B cell (primary cell): Measurements from ENCODE around the gene GPR78. TPM values are rescaled to one million over a fixed set of nuclear protein-coding genes. Genes with fewer than 3 reads are reported as not detected.

Experiments used
- ATAC-seq: fragments of 200-7000 bp; cut with Tn5 transposase; one replicate; pipeline ENCODE4 v1.10.0; 2021; ENCODE audit warnings: low read depth, mild to moderate bottlenecking, moderate number of reproducible peaks, moderate library complexity
- CTCF ChIA-PET: fragments of 350-600 bp; sonication (Branson Sonifier 250); formaldehyde crosslinking; loops from one replicate; lab custom pipeline; 2021; ENCODE audit warnings: antibody characterized with exemption, inconsistent platforms; lab: Charles Lee
- POLR2A ChIA-PET: fragments of 350-600 bp; sonication (Branson Sonifier 250); formaldehyde crosslinking; loops from one replicate; lab custom pipeline; 2021; ENCODE audit warnings: antibody characterized with exemption; lab: Charles Lee
- DNase-seq: peaks from one replicate; pipeline ENCODE4 v3.0.0; 2013
- H2AFZ ChIP-seq: 2 replicates; pipeline ENCODE4 v1.6.1; 2012; ENCODE audit warnings: mild to moderate bottlenecking, low read depth, low read length; ENCODE audit not compliant: insufficient read depth, poor library complexity, severe bottlenecking
- H3K27ac ChIP-seq, 2 donors: 1 replicate in 1 of 2; 2 replicates in 1 of 2; pipeline ENCODE4 v1.5.1; 2012 to 2013; ENCODE audit warnings: low read length in 2 of 2, mild to moderate bottlenecking in 2 of 2, moderate library complexity in 1 of 2
- H3K27me3 ChIP-seq, 4 experiments: fragments of 200-600 bp in 1 of 4; sonication (generic) in 1 of 4; replicated peaks in 1 of 4; 1 replicate in 2 of 4; 2 replicates in 2 of 4; pipeline versions ENCODE4 v1.6.1 to v1.7.0; 2013 to 2016; ENCODE audit warnings: low read length in 3 of 4, mild to moderate bottlenecking in 2 of 4, mixed read lengths in 1 of 4, moderate library complexity in 1 of 4; ENCODE audit not compliant: insufficient read depth in 4 of 4, control insufficient read depth in 3 of 4; ENCODE audit errors: control extremely low read depth in 1 of 4
- H3K36me3 ChIP-seq, 2 experiments: replicated peaks in 1 of 2; 1 replicate in 1 of 2; 2 replicates in 1 of 2; pipeline versions ENCODE4 v1.6.1 to v1.7.1; 2013; ENCODE audit warnings: low read length in 1 of 2; ENCODE audit not compliant: insufficient read depth in 2 of 2, control insufficient read depth in 1 of 2; ENCODE audit errors: control extremely low read depth in 1 of 2, extremely low read depth in 1 of 2
- H3K4me1 ChIP-seq, 2 donors: fragments of 200-600 bp in 1 of 2; sonication (generic) in 1 of 2; 1 replicate in 1 of 2; 2 replicates in 1 of 2; pipeline versions ENCODE4 v1.5.1 to v1.6.1; 2013 to 2017; ENCODE audit warnings: low read length in 2 of 2; ENCODE audit not compliant: control insufficient read depth in 2 of 2, insufficient read depth in 2 of 2
- H3K4me2 ChIP-seq: replicated peaks from 2 replicates; pipeline ENCODE3; 2012; ENCODE audit warnings: mild to moderate bottlenecking, low read depth, low read length; ENCODE audit not compliant: poor library complexity, severe bottlenecking
- H3K4me3 ChIP-seq, 5 experiments: fragments of 200-600 bp in 1 of 5; sonication (generic) in 1 of 5; 1 replicate in 3 of 5; 2 replicates in 2 of 5; pipeline versions ENCODE4 v1.5.1 to v1.7.0; 2011 to 2016; ENCODE audit warnings: low read length in 4 of 5, mild to moderate bottlenecking in 4 of 5, low read depth in 2 of 5, control low read depth in 1 of 5, moderate library complexity in 1 of 5; ENCODE audit not compliant: insufficient read depth in 1 of 5; ENCODE audit errors: control extremely low read depth in 1 of 5, extremely low read depth in 1 of 5
- H3K79me2 ChIP-seq: fragments of 200-600 bp; sonication (generic); one replicate; pipeline ENCODE4 v1.6.0; 2016; ENCODE audit warnings: low read length; ENCODE audit not compliant: control insufficient read depth, insufficient read depth
- H3K9ac ChIP-seq: fragments of 200-600 bp; sonication (generic); 2 replicates; pipeline ENCODE4 v1.6.1; 2017; ENCODE audit warnings: mild to moderate bottlenecking, low read length, moderate library complexity
- H3K9me3 ChIP-seq, 3 donors: one replicate each; pipeline versions ENCODE4 v1.6.1 to v1.7.1; 2013; ENCODE audit warnings: low read length in 2 of 3; ENCODE audit not compliant: control insufficient read depth in 2 of 3, insufficient read depth in 1 of 3; ENCODE audit errors: control extremely low read depth in 1 of 3
- H4K20me1 ChIP-seq: 2 replicates; pipeline ENCODE4 v1.6.0; 2012; ENCODE audit warnings: mild to moderate bottlenecking, low read length; ENCODE audit not compliant: insufficient read depth, control insufficient read depth, poor library complexity, severe bottlenecking
- H3K27ac Mint-ChIP-seq: one replicate; pipeline ENCODE4 v1.8.0; 2021; ENCODE audit warnings: mixed read lengths
- H3K27me3 Mint-ChIP-seq: one replicate; pipeline ENCODE4 v1.8.0; 2021; ENCODE audit warnings: mixed read lengths
- H3K4me1 Mint-ChIP-seq: one replicate; pipeline ENCODE4 v1.8.0; 2021; ENCODE audit warnings: mixed read lengths
- H3K4me3 Mint-ChIP-seq: one replicate; pipeline ENCODE4 v1.8.0; 2021; ENCODE audit warnings: mixed read lengths
- H3K9me3 Mint-ChIP-seq: one replicate; pipeline ENCODE4 v1.8.0; 2022; ENCODE audit warnings: mixed read lengths; ENCODE audit not compliant: insufficient read depth
- EZH2 ChIP-seq: IDR thresholded peaks from 2 replicates; pipeline ENCODE4 v1.6.1; 2012; ENCODE audit warnings: borderline replicate concordance, low read depth, mild to moderate bottlenecking, moderate library complexity, low read length; ENCODE audit not compliant: insufficient read depth, poor library complexity, severe bottlenecking
- WGBS: methylation state at CpG from one replicate; pipeline ENCODE4 v1.1.5; 2013; ENCODE audit warnings: missing lambda C conversion rate; ENCODE audit not compliant: insufficient coverage; 5-methylcytosine and 5-hydroxymethylcytosine counted together
- intact Hi-C: fragments of 100-400 bp; cut with micrococcal nuclease; formaldehyde crosslinking; loops from one replicate; pipeline ENCODE4 v1.10.0; 2022
- polyA plus RNA-seq: library from polyadenylated mRNA; depleted of rRNA; stranded (reverse); fragments of >200 nt; gene quantifications from 2 replicates; pipeline ENCODE4 v1.2.3, GENCODE V29; 2012
- total RNA-seq, 2 donors: library from RNA; stranded (reverse); fragments of 120-200 nt in 1 of 2; gene quantifications; 1 replicate in 1 of 2; 2 replicates in 1 of 2; pipeline versions ENCODE4 v1.2.3 to v1.2.4, GENCODE V29; 2013 to 2022
- TF ChIP-seq, protein P1 (sequence below): fragments of 200-600 bp; IDR thresholded peaks from one replicate; pipeline ENCODE4 v1.8.0; 2022; ENCODE audit warnings: antibody characterized with exemption, mild to moderate bottlenecking

GPR78 gene
- total and polyA plus RNA-seq, 2 donors (not counting 1 experiment from before 2014, with no cell fraction given), result not detected

DNA sequence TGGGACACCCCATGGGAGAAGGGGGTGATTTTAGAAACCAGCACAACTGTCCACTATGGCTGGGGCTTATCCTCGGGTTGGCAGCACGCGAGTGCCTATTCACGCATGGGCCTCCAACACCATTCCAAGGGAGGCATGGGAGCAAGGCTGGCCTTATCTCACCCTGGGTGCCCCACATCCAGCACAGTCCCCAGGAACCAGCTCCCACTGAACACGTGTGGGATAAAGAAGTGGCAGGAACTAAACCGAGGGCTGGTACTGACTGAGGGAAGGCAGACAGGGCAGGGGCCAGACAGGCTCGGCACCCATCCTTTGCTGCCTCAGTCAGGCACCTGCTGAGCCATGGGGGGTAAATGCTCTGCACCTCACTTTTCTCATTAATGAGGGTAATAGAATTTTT lies 43.7 kb upstream of the GPR78 start:
- no peaks in the 10 kb centered on the region for H3K36me3 ChIP-seq
- no peaks in the 10 kb centered on the region for H3K4me1 ChIP-seq
- no peak overlapping the region for H3K27ac ChIP-seq
- H3K9ac ChIP-seq, result no peak overlapping the region
- ChIA-PET CTCF (no interaction called here), POLR2A (no interaction called here)
- intact Hi-C loops, result no loop called here
- no peak overlapping the region for H3K27ac Mint-ChIP-seq
- TF ChIP-seq EZH2, result no peak
- TF ChIP-seq, protein P1, sequence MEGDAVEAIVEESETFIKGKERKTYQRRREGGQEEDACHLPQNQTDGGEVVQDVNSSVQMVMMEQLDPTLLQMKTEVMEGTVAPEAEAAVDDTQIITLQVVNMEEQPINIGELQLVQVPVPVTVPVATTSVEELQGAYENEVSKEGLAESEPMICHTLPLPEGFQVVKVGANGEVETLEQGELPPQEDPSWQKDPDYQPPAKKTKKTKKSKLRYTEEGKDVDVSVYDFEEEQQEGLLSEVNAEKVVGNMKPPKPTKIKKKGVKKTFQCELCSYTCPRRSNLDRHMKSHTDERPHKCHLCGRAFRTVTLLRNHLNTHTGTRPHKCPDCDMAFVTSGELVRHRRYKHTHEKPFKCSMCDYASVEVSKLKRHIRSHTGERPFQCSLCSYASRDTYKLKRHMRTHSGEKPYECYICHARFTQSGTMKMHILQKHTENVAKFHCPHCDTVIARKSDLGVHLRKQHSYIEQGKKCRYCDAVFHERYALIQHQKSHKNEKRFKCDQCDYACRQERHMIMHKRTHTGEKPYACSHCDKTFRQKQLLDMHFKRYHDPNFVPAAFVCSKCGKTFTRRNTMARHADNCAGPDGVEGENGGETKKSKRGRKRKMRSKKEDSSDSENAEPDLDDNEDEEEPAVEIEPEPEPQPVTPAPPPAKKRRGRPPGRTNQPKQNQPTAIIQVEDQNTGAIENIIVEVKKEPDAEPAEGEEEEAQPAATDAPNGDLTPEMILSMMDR, result no peak
- peaks cover 0 to 16% (median 0%) of the 10 kb centered on the region in 3 donors for H3K9me3 ChIP-seq
- no peak overlapping the region for H3K4me3 ChIP-seq
- no peak overlapping the region for H2AFZ ChIP-seq
- peaks cover 0 to 4% (median 0%) of the 10 kb centered on the region in 4 experiments for H3K27me3 ChIP-seq
- H4K20me1 ChIP-seq, result no peaks in the 10 kb centered on the region
- 98% methylated on average over 7 of the region's 7 CpGs for WGBS
- DNase-seq, result no peak
- H3K79me2 ChIP-seq, result no peaks in the 10 kb centered on the region
- peaks cover 9% of the 10 kb centered on the region for H3K9me3 Mint-ChIP-seq
- H3K27me3 Mint-ChIP-seq, result peaks cover 7% of the 10 kb centered on the region
- H3K4me3 Mint-ChIP-seq, result no peak overlapping the region
- H3K4me2 ChIP-seq, result no peak overlapping the region
- H3K4me1 Mint-ChIP-seq, result no peaks in the 10 kb centered on the region
- ATAC-seq, result no peak

DNA sequence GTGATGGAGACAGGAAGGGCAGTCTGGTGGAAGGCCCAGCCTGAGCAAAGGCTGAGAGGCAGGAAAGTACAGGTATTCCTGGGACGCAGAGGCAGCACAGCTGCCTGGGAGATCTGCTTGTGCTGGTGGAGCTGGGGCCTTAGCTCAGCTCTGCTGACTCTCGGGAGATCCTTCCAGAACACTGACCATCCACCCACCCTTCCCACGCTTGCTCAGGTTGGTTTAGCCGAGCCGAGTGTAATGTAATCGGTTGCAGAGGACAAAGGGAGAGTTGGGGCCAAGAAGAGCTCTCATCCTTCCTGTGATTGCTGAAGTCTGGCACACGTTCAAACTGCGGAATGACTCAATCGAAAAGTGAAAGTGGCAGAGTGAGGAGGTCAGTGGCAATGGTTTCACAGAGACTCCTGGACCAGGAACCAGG lies 43.1 kb upstream of the GPR78 start:
- no peak overlapping the region for H3K4me3 Mint-ChIP-seq
- intact Hi-C loops, result no loop called here
- H3K27ac ChIP-seq, result no peak overlapping the region

More for the DNA sequence above, 43.1 kb upstream of the GPR78 start:
- Histone ChIP-seq H3K36me3 (no peaks in the 10 kb centered on the region), H3K9ac (no peak overlapping the region), H3K4me1 (no peaks in the 10 kb centered on the region), H3K9me3 (peaks cover 0 to 16% (median 0%) of the 10 kb centered on the region in 3 donors), H2AFZ (no peak overlapping the region), H3K4me2 (no peak overlapping the region), H4K20me1 (no peaks in the 10 kb centered on the region), H3K79me2 (no peaks in the 10 kb centered on the region), H3K4me3 (no peak overlapping the region), H3K27me3 (no peaks in the 10 kb centered on the region)
- ChIA-PET CTCF (no interaction called here), POLR2A (no interaction called here)
- Mint-ChIP-seq H3K27ac (no peak overlapping the region), H3K27me3 (peaks cover 7% of the 10 kb centered on the region), H3K9me3 (peaks cover 9% of the 10 kb centered on the region), H3K4me1 (no peaks in the 10 kb centered on the region)
- no peak for DNase-seq
- no peak for ATAC-seq
- WGBS, result 60% methylated on average over 7 of the region's 9 CpGs
- TF ChIP-seq EZH2, result no peak
- TF ChIP-seq, protein P1, result no peak
